H9 (cell line): Measurements from ENCODE around the gene NANOS3. TPM values are rescaled to one million over a fixed set of nuclear protein-coding genes. Genes with fewer than 3 reads are reported as not detected.

Source experiments
- DNase-seq: peaks from one replicate; pipeline ENCODE4 v3.0.0-alpha.2; 2017
- H2AFZ ChIP-seq: one replicate; pipeline ENCODE4 v1.6.1; 2013; ENCODE audit warnings: mild to moderate bottlenecking, low read length, control low read depth, moderate library complexity
- H2AK5ac ChIP-seq: 2 replicates; pipeline ENCODE4 v1.6.1; 2013; ENCODE audit warnings: low read length, control low read depth, mixed read lengths; ENCODE audit not compliant: insufficient read length
- H2BK120ac ChIP-seq: one replicate; pipeline ENCODE4 v1.6.1; 2013; ENCODE audit warnings: low read depth, mild to moderate bottlenecking, low read length, control low read depth, inconsistent platforms; ENCODE audit not compliant: poor library complexity, severe bottlenecking
- H2BK12ac ChIP-seq: 2 replicates; pipeline ENCODE4 v1.6.1; 2013; ENCODE audit warnings: low read length, control low read depth, mixed read lengths, low read depth; ENCODE audit not compliant: insufficient read length
- H2BK15ac ChIP-seq: 2 replicates; pipeline ENCODE4 v1.6.1; 2013; ENCODE audit warnings: low read depth, low read length, control low read depth
- H2BK20ac ChIP-seq: one replicate; pipeline ENCODE4 v1.6.1; 2013; ENCODE audit warnings: low read depth, mild to moderate bottlenecking, low read length, control low read depth, inconsistent platforms; ENCODE audit not compliant: poor library complexity, severe bottlenecking
- H2BK5ac ChIP-seq: 2 replicates; pipeline ENCODE4 v1.6.1; 2013; ENCODE audit warnings: low read length, control low read depth, mixed read lengths; ENCODE audit not compliant: insufficient read length
- H3K14ac ChIP-seq: 2 replicates; pipeline ENCODE4 v1.6.1; 2013; ENCODE audit warnings: low read length, control low read depth; ENCODE audit not compliant: insufficient read depth
- H3K18ac ChIP-seq: 2 replicates; pipeline ENCODE4 v1.6.1; 2013; ENCODE audit warnings: low read depth, mild to moderate bottlenecking, mixed read lengths, low read length, control low read depth; ENCODE audit not compliant: insufficient read length
- H3K23ac ChIP-seq: 2 replicates; pipeline ENCODE4 v1.6.1; 2013; ENCODE audit warnings: low read length, control low read depth, mixed read lengths, low read depth; ENCODE audit not compliant: insufficient read length
- H3K23me2 ChIP-seq: 2 replicates; pipeline ENCODE4 v1.6.1; 2013; ENCODE audit warnings: low read depth, mild to moderate bottlenecking, mixed read lengths, low read length, control low read depth; ENCODE audit not compliant: insufficient read length, poor library complexity, severe bottlenecking
- H3K27ac ChIP-seq: 2 replicates; pipeline ENCODE4 v1.5.1; 2013; ENCODE audit warnings: low read length, control low read depth, mixed read lengths, low read depth; ENCODE audit not compliant: insufficient read length
- H3K27me3 ChIP-seq: 2 replicates; pipeline ENCODE4 v1.6.1; 2013; ENCODE audit warnings: low read length, control low read depth, inconsistent platforms; ENCODE audit not compliant: insufficient read depth
- H3K4ac ChIP-seq: 2 replicates; pipeline ENCODE4 v1.6.1; 2013; ENCODE audit warnings: low read depth, mild to moderate bottlenecking, control low read depth, inconsistent platforms, low read length, moderate library complexity
- H3K4me1 ChIP-seq: 2 replicates; pipeline ENCODE4 v1.6.1; 2013; ENCODE audit warnings: low read length, control low read depth, inconsistent platforms; ENCODE audit not compliant: insufficient read depth
- H3K4me2 ChIP-seq: 2 replicates; pipeline ENCODE4 v1.6.1; 2013; ENCODE audit warnings: low read length, control low read depth, mixed read lengths; ENCODE audit not compliant: insufficient read length, insufficient read depth
- H3K56ac ChIP-seq: 2 replicates; pipeline ENCODE4 v1.6.1; 2013; ENCODE audit warnings: low read depth, mild to moderate bottlenecking, mixed read lengths, low read length, control low read depth; ENCODE audit not compliant: insufficient read length
- H3K79me1 ChIP-seq: 2 replicates; pipeline ENCODE4 v1.6.1; 2013; ENCODE audit warnings: low read depth, mild to moderate bottlenecking, moderate library complexity, low read length, control low read depth, inconsistent platforms; ENCODE audit not compliant: insufficient read depth, poor library complexity, severe bottlenecking
- H3K79me2 ChIP-seq: 2 replicates; pipeline ENCODE4 v1.6.1; 2013; ENCODE audit warnings: low read length, control low read depth, inconsistent platforms; ENCODE audit not compliant: insufficient read depth
- H3K9ac ChIP-seq: 2 replicates; pipeline ENCODE4 v1.6.1; 2013; ENCODE audit warnings: low read length, control low read depth, mixed read lengths; ENCODE audit not compliant: insufficient read length; ENCODE audit errors: extremely low read depth
- H3K9me3 ChIP-seq: one replicate; pipeline ENCODE4 v1.6.1; 2013; ENCODE audit warnings: low read depth, low read length, inconsistent platforms; ENCODE audit not compliant: control insufficient read depth
- H3T11ph ChIP-seq: one replicate; pipeline ENCODE4 v1.6.1; 2013; ENCODE audit warnings: mild to moderate bottlenecking, low read length, control low read depth, inconsistent platforms
- H4K20me1 ChIP-seq: one replicate; pipeline ENCODE4 v1.6.1; 2013; ENCODE audit not compliant: control insufficient read depth, insufficient read length, insufficient read depth
- H4K5ac ChIP-seq: 2 replicates; pipeline ENCODE4 v1.6.1; 2013; ENCODE audit warnings: low read depth, mild to moderate bottlenecking, mixed read lengths, low read length, control low read depth; ENCODE audit not compliant: insufficient read length
- H4K8ac ChIP-seq: replicated peaks from 2 replicates; pipeline ENCODE4 v1.6.1; 2013; ENCODE audit warnings: low read length, control low read depth, mixed read lengths, low read depth; ENCODE audit not compliant: insufficient read length
- H4K91ac ChIP-seq: 2 replicates; pipeline ENCODE4 v1.6.1; 2013; ENCODE audit warnings: low read depth, mild to moderate bottlenecking, moderate library complexity, mixed read lengths, low read length, control low read depth; ENCODE audit not compliant: insufficient read length
- H3K27ac Mint-ChIP-seq, 3 experiments: 2 replicates in 2 of 3; 3 replicates in 1 of 3; pipeline ENCODE4 v1.8.0; 2020 to 2021; ENCODE audit warnings: mixed read lengths in 3 of 3, mild to moderate bottlenecking in 1 of 3, moderate library complexity in 1 of 3
- H3K27me3 Mint-ChIP-seq: 2 replicates; pipeline ENCODE4 v1.8.0; 2021; ENCODE audit warnings: low read depth, mild to moderate bottlenecking, moderate library complexity, mixed read lengths
- H3K36me3 Mint-ChIP-seq, 3 experiments: 2 replicates in 2 of 3; 3 replicates in 1 of 3; pipeline ENCODE4 v1.8.0; 2020 to 2021; ENCODE audit warnings: low read depth in 3 of 3, mixed read lengths in 3 of 3; ENCODE audit not compliant: insufficient read depth in 1 of 3
- H3K4me1 Mint-ChIP-seq, 2 experiments: 2 replicates each; pipeline ENCODE4 v1.8.0; 2020; ENCODE audit warnings: mixed read lengths in 2 of 2
- H3K4me3 Mint-ChIP-seq, 2 experiments: 2 replicates in 1 of 2; 3 replicates in 1 of 2; pipeline ENCODE4 v1.8.0; 2020 to 2021; ENCODE audit warnings: mild to moderate bottlenecking in 2 of 2, mixed read lengths in 2 of 2, moderate library complexity in 1 of 2
- H3K9me3 Mint-ChIP-seq, 2 experiments: 2 replicates in 1 of 2; 3 replicates in 1 of 2; pipeline ENCODE4 v1.8.0; 2020; ENCODE audit warnings: mild to moderate bottlenecking in 2 of 2, mixed read lengths in 2 of 2, moderate library complexity in 1 of 2
- WGBS: extraction: QIAGEN DNeasy Blood & Tissue Kit; methylation state at CpG from one replicate; pipeline ENCODE4 v1.1.7; 2013; ENCODE audit warnings: missing lambda C conversion rate, low lambda C conversion rate, mixed read lengths; ENCODE audit not compliant: insufficient read length; ENCODE audit errors: extremely low coverage; 5-methylcytosine and 5-hydroxymethylcytosine counted together
- total RNA-seq: library from RNA; stranded (reverse); gene quantifications from 2 replicates; pipeline ENCODE4 v1.2.1, GENCODE V29; 2021
- TF ChIP-seq, protein P1 (sequence below): fragments of 200-600 bp; sonication (generic); conservative IDR thresholded peaks from 3 replicates; pipeline ENCODE4 v1.8.0; 2021; ENCODE audit warnings: antibody characterized with exemption, mild to moderate bottlenecking

Gene NANOS3
- total RNA-seq, 1 experiment from 2014 or later: not detected

DNA sequence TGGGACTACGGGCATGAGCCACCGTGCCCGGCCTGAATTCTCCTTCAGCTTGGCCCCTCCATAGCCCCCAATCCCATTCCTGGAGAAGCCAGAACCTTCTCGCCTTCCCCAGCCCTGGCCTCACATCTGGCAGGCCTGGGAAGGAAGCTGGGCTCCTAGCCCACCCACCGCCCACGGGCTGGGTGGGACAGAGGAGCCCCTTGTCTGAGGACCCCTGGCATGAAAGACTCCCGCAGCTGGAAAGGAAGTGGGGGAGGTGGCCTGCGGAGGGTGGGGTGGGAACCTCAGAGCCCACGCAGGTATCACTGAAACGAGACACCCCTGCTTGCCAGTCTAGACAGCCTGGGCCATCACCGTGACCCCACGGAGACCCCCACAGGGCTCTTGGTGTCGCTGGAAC lies 7.7 kb upstream of the NANOS3 start:
- H3T11ph ChIP-seq: no peak overlapping the region
- no peak overlapping the region for H2BK120ac ChIP-seq
- Mint-ChIP-seq H3K27me3 (peaks cover 90% of the 10 kb centered on the region), H3K36me3 (no peaks in the 10 kb centered on the region; a peak in 2 of 7 replicates), H3K27ac (no peak overlapping the region), H3K4me1 (peaks cover 9 to 13% of the 10 kb centered on the region in 2 experiments), H3K4me3 (no peak overlapping the region), H3K9me3 (no peaks in the 10 kb centered on the region)
- no peak overlapping the region for H3K27ac ChIP-seq
- H3K79me1 ChIP-seq: no peaks in the 10 kb centered on the region
- no peak overlapping the region for H4K8ac ChIP-seq
- no peak overlapping the region for H2AFZ ChIP-seq
- no peak overlapping the region for H2BK5ac ChIP-seq
- DNase-seq: no peak
- no peak overlapping the region for H4K5ac ChIP-seq
- no peak overlapping the region for H3K4me2 ChIP-seq
- no peaks in the 10 kb centered on the region for H3K9me3 ChIP-seq
- no peak overlapping the region for H3K4ac ChIP-seq
- no peaks in the 10 kb centered on the region for H3K79me2 ChIP-seq
- no peak overlapping the region for H2AK5ac ChIP-seq
- H3K9ac ChIP-seq: no peak overlapping the region
- H3K23me2 ChIP-seq: peaks cover 3% of the 10 kb centered on the region
- H3K14ac ChIP-seq: no peak overlapping the region
- H3K23ac ChIP-seq: no peak overlapping the region
- no peak overlapping the region for H2BK12ac ChIP-seq
- H2BK15ac ChIP-seq: no peak overlapping the region
- H3K56ac ChIP-seq: no peak overlapping the region
- TF ChIP-seq, protein P1, sequence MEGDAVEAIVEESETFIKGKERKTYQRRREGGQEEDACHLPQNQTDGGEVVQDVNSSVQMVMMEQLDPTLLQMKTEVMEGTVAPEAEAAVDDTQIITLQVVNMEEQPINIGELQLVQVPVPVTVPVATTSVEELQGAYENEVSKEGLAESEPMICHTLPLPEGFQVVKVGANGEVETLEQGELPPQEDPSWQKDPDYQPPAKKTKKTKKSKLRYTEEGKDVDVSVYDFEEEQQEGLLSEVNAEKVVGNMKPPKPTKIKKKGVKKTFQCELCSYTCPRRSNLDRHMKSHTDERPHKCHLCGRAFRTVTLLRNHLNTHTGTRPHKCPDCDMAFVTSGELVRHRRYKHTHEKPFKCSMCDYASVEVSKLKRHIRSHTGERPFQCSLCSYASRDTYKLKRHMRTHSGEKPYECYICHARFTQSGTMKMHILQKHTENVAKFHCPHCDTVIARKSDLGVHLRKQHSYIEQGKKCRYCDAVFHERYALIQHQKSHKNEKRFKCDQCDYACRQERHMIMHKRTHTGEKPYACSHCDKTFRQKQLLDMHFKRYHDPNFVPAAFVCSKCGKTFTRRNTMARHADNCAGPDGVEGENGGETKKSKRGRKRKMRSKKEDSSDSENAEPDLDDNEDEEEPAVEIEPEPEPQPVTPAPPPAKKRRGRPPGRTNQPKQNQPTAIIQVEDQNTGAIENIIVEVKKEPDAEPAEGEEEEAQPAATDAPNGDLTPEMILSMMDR: no peak
- no peaks in the 10 kb centered on the region for H4K20me1 ChIP-seq
- no peaks in the 10 kb centered on the region for H3K4me1 ChIP-seq
- H3K18ac ChIP-seq: no peak overlapping the region
- H3K27me3 ChIP-seq: peaks cover 47% of the 10 kb centered on the region; the same call in 1 of the 2 replicates
- no CpG with 5 or more reads among the region's 13 CpGs for WGBS
- no peak overlapping the region for H2BK20ac ChIP-seq
- H4K91ac ChIP-seq: no peak overlapping the region
